ENCODE results near the gene ZMIZ1.
A peak's percentile ranks its signal among the peaks of the same experiment; 100 is the strongest.

ZMIZ1 gene

GRCh38 chr10:79287973-79288723 is 219.4 kb downstream of the ZMIZ1 start:
- DNase-seq (ENCODE audit: low read depth), result no peak

GRCh38 chr10:79289801-79290200 is 221.0 kb downstream of the ZMIZ1 start:
- DNase-seq (ENCODE audit: low read depth), result no peak

- DNase-seq (ENCODE audit: low read depth), result no peak
Measured at GRCh38 chr10:79292026-79292766, 223.4 kb downstream of the ZMIZ1 start.

DNA sequence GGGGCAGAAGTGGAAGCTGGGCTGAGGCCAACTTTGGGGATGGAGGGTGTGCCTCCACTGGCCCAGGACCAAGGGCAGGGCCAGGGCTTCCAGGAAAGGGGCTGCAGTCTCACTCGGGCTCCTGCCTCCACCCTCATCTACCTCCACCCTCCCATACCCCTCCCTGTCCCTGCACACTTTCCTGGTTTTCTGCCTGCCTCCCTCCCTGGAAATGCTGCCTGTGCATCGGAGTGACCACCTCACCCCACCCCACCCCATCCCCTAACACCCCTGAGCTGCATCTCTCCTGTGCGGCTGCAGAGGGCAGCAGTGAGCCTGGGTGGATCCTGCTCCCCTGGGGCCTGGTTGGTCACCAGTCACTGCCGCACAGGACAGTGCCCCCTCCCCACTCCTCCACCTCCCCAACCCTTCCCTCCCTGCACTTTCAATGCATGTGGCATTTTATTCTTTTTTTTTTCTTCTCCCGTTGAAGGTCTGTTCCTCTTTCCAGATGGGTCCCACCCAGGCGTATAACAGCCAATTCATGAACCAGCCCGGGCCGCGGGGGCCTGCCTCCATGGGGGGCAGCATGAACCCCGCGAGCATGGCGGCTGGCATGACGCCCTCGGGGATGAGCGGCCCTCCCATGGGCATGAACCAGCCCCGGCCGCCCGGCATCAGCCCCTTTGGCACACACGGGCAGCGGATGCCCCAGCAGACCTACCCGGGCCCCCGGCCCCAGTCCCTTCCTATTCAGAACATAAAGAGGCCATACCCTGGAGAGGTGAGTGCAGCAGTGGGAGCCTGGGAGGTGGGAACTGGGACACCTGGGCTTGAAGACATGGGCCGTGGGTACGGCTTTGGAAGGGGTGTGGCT is 224.4 kb downstream of the ZMIZ1 start:
- DNase-seq (ENCODE audit: low read depth), result no peak

- peak; percentile 28 for DNase-seq (ENCODE audit: low read depth)
Measured at GRCh38 chr10:79293841-79294581, 225.2 kb downstream of the ZMIZ1 start.

GRCh38 chr10:79295563-79295962 is 226.8 kb downstream of the ZMIZ1 start:
- no peak for DNase-seq (ENCODE audit: low read depth)

GRCh38 chr10:79296431-79296830 is 227.7 kb downstream of the ZMIZ1 start:
- no peak for DNase-seq (ENCODE audit: low read depth)

- peak; percentile 92 for DNase-seq (ENCODE audit: low read depth)
Measured at GRCh38 chr10:79298403-79299244, 229.9 kb downstream of the ZMIZ1 start.

DNA sequence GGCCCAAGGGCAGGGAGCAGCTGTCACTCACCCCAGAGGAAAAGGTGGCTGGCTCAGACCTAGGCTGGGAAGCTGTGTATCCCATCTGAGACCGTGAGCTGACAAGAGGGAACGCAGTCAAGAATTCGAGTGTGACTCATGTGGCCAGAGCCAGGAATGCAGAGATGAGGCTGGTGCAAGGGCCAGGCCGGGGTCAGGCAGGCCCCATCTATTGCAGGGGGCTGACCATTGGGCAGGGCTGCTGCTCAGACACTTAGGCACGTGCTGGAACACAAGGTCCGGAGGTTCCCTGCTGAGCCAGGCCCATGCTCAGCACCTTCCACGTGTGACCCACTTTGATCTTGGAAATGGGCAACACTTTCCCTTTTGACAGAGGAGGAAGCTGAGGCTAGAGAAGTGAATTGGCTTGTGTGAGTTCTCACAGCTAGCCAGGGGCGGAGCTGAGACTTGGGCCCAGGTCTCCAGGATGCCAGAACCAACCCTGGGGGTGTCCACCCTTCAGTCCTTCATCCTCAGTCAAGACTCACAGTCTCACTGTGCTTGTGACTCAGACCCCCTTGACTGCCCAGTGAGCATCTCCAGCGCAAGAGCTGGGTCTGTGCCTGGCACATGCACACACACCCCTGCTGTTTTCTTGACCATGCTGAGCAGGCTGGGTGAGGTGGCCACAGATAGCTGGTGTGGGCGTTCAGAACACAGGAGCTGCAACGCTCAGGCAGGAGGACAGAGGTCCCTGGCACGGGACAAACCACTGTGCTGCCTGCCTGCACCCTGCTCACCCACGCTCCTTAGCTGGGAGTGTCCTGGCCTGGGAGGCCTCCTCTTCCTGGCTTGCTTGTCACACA is 230.9 kb downstream of the ZMIZ1 start:
- peak; percentile 48 for DNase-seq (ENCODE audit: low read depth)

DNA sequence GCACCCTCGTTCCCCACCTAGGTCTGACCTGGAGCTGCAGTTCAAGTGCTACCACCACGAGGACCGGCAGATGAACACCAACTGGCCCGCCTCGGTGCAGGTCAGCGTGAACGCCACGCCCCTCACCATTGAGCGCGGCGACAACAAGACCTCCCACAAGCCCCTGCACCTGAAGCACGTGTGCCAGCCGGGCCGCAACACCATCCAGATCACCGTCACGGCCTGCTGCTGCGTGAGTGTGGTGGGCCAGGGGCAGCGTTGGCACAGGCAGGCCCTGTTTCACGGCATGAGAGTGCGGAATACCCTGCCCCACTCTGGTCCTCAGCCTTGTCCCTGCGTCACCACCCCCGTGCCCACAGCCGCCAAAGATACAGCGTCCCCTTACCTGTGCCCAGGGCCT is 231.9 kb downstream of the ZMIZ1 start:
- no peak for DNase-seq (ENCODE audit: low read depth)

- no peak for DNase-seq (ENCODE audit: low read depth)
Measured at GRCh38 chr10:79301754-79302530, 233.2 kb downstream of the ZMIZ1 start.

GRCh38 chr10:79303631-79304478 is 235.1 kb downstream of the ZMIZ1 start:
- no peak for DNase-seq (ENCODE audit: low read depth)

- no peak for DNase-seq (ENCODE audit: low read depth)
Measured at GRCh38 chr10:79304479-79305087, 235.8 kb downstream of the ZMIZ1 start.

GRCh38 chr10:79305515-79305914 is 236.7 kb downstream of the ZMIZ1 start:
- DNase-seq (ENCODE audit: low read depth), result no peak

GRCh38 chr10:79305988-79306387 is 237.2 kb downstream of the ZMIZ1 start:
- DNase-seq (ENCODE audit: low read depth), result no peak

- DNase-seq (ENCODE audit: low read depth), result no peak
Measured at GRCh38 chr10:79306644-79307220, 238.0 kb downstream of the ZMIZ1 start.

DNA sequence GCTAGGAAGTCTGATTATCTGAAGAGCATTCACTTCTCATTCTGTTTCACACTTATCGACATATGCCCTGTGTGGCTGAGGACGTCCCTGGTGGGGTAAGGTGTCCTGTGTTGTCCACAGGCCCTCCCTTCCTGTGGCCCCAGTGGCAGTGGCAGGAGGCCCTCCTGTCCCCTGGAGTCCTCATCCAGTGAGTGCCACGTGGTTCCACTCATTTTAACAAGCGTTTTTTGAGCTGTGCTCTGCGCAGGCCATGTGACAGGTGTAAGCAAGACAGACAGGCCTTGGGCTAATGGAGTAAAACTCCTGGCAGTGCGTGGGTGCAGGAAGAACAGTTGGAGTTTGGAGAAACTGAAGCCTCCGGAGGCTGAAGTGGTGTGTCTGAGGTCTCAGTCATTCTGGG is 239.2 kb downstream of the ZMIZ1 start:
- DNase-seq (ENCODE audit: low read depth), result no peak

Measured in non-pigmented ciliary epithelial cell (primary cell).